T47D (cell line): ENCODE measurements around the gene PSORS1C2.

Source experiments
- DNase-seq, 2 experiments: peaks; one replicate each; pipeline versions ENCODE4 v3.0.0 to v3.0.0-alpha.2; 2011 to 2012; ENCODE audit warnings: low read depth in 1 of 2, low spot score in 1 of 2
- JUND ChIP-seq: IDR thresholded peaks from 2 replicates; pipeline ENCODE4 v1.6.1; 2012; ENCODE audit warnings: low read depth
- in situ Hi-C: cut with HindIII; loops from 2 replicates; pipeline ENCODE4 v1.10.0; 2016; ENCODE audit warnings: low sequenced_read_pairs, low pct_unique_long_range_greater_than_20kb

Gene PSORS1C2

GRCh38 chr6:31111712-31112111 lies 27.2 kb downstream of the PSORS1C2 start:
- in situ Hi-C loops, result no loop called here
- TF ChIP-seq JUND, result no peak
- DNase-seq, result no peak

- TF ChIP-seq JUND, result no peak
- DNase-seq, result no peak
- in situ Hi-C loops, result no loop called here
Measured at GRCh38 chr6:31110825-31111582, 27.9 kb downstream of the PSORS1C2 start.

GRCh38 chr6:31107052-31107451 lies 31.8 kb downstream of the PSORS1C2 start:
- TF ChIP-seq JUND, result no peak
- in situ Hi-C loops, result no loop called here
- DNase-seq, result no peak

- TF ChIP-seq JUND, result no peak
- no peak for DNase-seq
- in situ Hi-C loops, result no loop called here
Measured at GRCh38 chr6:31103136-31103535, 35.7 kb downstream of the PSORS1C2 start.

GRCh38 chr6:31098449-31098938 lies 40.4 kb downstream of the PSORS1C2 start:
- TF ChIP-seq JUND, result no peak
- DNase-seq, result no peak
- in situ Hi-C loops, result no loop called here

- DNase-seq, result no peak
- in situ Hi-C loops, result no loop called here
- no peak for TF ChIP-seq JUND
Measured at GRCh38 chr6:31096656-31097055, 42.2 kb downstream of the PSORS1C2 start.

GRCh38 chr6:31096215-31096614 lies 42.7 kb downstream of the PSORS1C2 start:
- in situ Hi-C loops, result no loop called here
- TF ChIP-seq JUND, result no peak
- DNase-seq, result no peak

GRCh38 chr6:31094389-31094881 lies 44.4 kb downstream of the PSORS1C2 start:
- no peak for TF ChIP-seq JUND
- DNase-seq, result no peak
- in situ Hi-C loops, result no loop called here

- DNase-seq, result no peak
- in situ Hi-C loops, result no loop called here
- no peak for TF ChIP-seq JUND
Measured at GRCh38 chr6:31092769-31093505, 45.9 kb downstream of the PSORS1C2 start.

- TF ChIP-seq JUND, result no peak
- DNase-seq, result no peak
- in situ Hi-C loops, result no loop called here
Measured at GRCh38 chr6:31092238-31092637, 46.6 kb downstream of the PSORS1C2 start.

- TF ChIP-seq JUND, result no peak
- in situ Hi-C loops, result no loop called here
- DNase-seq, result no peak
Measured at GRCh38 chr6:31091680-31092079, 47.2 kb downstream of the PSORS1C2 start.

GRCh38 chr6:31090973-31091364 lies 47.9 kb downstream of the PSORS1C2 start:
- in situ Hi-C loops, result no loop called here
- DNase-seq, result no peak
- no peak for TF ChIP-seq JUND

GRCh38 chr6:31090275-31090972 lies 48.4 kb downstream of the PSORS1C2 start:
- DNase-seq, result no peak
- TF ChIP-seq JUND, result no peak
- in situ Hi-C loops, result no loop called here
